ENCODE data around the gene CRY1.
"Not testable (repeated sequence)": the region's sequence is repeated elsewhere in the genome, so short reads cannot be mapped to it uniquely, and the experiment has no call there.

The CRY1 gene

GRCh38 chr12:107108366-107108765 lies 15.0 kb upstream of the CRY1 start:
- not testable (repeated sequence) for DNase-seq

DNA sequence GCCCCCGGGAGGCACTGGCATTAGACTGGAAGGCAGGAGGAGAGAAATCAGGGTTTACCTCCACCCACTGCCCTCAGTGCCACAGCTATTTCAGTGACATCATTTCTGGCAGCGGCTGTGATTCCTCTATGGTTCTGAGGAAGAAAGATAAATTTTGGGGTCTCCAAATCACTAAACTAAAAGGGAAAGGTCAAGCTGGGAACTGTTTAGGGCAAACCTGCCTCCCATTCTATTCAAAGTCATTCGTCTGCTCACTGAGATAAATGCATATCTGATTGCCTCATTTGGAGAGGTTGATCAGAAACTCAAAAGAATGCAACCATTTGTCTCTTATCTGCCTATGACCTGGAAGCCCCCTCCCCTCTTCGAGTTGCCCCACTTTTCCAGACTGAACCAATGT lies 14.0 kb upstream of the CRY1 start:
- no peak for DNase-seq

- DNase-seq, result no peak
Measured at GRCh38 chr12:107106241-107107025, 13.1 kb upstream of the CRY1 start.

DNA sequence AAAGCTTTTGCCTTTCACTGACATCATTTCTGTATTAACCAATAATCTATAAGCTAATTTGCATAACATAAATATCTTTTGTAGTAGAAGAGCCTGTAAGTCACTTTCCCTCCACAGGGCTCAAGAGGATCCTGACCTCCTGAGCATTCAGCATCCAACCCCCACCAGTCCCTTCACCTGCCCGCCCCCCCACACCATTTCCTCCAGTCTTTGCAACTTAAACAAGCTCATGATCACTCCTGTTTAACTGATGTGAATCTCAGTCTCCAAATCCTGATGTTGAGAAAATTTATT lies 12.0 kb upstream of the CRY1 start:
- DNase-seq, result no peak

DNA sequence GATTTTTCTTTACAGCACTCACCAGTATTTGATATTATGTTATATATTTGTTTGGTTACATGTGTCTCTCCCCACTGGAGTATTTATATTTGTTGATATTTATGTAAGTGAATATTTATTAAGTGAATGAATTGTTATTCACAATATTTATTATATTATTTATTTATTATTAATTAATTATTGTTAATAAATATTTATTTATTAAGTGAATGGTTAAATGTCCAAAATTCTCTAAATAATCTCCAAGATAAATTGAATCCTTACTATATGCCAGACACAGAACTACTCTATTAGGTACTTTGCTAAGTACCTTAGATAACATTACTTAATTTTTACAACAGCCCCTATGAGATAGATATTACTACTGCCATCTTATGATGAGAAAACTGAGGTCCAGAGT lies 10.2 kb upstream of the CRY1 start:
- DNase-seq, result no peak

DNA sequence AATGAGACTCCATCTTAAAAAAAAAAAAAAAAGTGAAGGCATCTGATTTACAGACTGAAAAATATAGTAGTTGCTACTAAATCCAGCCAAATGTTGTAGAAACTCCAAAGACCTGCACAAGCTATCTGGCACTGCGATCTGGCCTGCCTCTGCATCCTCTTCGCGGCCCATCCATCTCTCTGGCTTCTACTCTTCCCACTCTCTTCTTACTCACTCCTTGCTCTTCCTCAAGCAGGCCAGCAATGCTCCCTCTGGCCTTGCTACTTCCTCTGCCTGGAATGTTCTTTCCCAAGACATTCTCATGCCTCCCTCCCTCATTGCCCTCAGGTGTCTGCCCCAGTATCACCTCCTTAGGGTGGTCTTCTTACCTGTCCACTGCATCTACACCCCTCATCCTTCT lies 9.7 kb upstream of the CRY1 start:
- no peak for DNase-seq

DNA sequence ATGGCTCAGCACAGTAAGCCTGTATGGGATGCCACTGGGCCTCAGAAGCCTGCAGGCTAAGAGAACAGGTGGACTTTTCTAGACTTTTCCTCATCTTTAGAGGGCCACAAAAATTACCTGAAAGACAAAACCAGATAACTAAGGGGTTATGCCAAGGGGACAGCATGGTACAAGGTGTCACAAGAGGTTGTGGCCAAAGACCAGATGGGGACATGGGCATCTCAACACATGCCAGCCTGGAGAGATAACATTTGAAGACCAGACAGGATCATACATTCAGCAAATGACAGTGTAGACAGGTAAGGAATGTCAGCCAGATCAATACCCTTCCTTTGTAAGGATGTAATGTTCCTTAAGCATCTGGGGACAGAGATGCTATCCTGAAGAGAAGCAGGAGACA lies 8.9 kb upstream of the CRY1 start:
- no peak for DNase-seq

DNA sequence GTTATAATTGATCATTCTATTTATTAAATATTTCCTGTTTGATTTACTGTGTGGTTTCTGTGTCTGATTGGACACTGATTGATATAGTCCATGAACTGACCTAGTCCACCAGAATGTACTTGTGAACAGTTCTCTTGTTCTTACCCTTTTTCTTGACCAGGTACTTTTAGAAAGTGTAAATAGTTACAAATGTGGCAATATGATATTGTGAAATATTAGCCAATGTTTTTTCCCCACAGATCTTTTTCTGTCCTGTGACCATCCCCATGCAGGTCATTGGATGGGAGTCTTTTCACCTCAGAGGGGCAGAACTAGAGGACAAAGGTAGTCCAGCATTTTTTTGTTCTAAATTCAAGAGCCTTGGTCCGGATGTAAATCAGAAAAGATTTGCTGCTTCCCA lies 8.3 kb upstream of the CRY1 start:
- DNase-seq, result no peak

- no peak for DNase-seq
Measured at GRCh38 chr12:107099917-107100316, 6.6 kb upstream of the CRY1 start.

DNA sequence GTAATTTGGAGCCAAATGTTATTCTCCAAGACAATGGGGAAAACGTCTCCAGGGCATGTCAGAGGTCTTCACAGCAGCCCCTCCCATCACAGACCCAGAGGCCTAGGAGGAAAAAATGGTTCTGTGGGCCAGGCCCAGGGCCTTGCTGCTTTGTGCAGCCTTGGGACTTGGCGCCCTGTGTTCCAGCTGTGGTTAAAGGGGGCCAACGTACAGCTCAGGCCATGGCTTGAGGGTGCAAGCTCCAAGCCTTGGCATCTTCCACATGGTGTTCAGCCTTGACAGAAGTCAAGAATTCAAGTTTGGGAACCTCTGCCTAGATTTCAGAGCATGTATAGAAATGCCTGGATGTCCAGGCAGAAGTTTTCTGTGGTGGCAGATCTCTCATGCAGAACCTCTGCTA lies 3.2 kb upstream of the CRY1 start:
- DNase-seq, result no peak

DNA sequence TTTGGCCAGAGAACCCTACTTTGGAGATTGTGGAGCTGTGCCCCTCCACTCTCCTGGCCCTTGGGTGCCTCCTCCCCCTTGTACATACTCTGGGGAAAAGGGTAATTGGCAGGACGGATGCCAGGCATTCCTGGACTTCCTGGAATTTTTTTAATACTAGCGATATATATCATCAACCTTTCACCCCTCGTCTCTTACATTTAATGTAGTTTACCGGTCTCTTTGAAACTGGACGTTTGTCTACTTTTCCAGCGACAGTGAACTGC lies 767 bp upstream of the CRY1 start:
- DNase-seq, result no peak

DNA sequence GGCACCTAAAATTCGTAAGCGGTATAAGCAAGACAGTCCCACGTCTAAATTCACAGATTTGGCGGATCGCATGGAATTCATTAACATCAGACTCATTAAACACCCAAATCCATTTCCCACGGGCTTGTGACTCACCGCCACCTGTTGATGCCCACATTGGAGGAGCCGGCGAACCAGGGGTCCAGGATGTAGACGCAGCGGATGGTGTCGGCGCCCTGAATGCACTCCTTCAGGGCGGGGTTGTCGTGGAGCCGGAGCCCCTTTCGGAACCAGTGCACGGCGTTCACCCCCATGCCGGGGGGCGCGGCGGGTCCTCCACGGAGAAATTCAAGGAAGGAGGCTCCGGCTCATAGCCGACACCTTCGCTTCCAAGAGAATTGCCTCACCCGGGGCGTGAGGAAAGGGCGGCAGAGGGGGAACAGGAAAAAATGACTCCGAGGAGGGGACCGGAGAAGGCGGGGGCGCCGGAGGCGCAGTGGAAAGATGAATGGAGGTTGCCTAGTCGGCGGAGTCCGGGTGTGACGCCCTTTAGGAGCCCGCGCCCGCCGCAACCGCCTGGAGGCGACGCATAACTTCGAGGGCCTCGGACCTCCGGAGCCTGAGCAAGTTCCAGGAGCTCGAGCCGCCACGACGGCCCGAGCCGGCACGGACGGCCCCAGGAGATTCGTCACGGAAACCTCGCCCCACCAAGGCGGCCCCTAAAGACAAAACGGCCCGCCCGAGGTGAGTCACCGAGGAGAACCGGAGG lies 506 bp downstream of the CRY1 start:
- peak; percentile 68 for DNase-seq

- DNase-seq, result no peak
Measured at GRCh38 chr12:107091989-107092641, 1.2 kb downstream of the CRY1 start.

DNA sequence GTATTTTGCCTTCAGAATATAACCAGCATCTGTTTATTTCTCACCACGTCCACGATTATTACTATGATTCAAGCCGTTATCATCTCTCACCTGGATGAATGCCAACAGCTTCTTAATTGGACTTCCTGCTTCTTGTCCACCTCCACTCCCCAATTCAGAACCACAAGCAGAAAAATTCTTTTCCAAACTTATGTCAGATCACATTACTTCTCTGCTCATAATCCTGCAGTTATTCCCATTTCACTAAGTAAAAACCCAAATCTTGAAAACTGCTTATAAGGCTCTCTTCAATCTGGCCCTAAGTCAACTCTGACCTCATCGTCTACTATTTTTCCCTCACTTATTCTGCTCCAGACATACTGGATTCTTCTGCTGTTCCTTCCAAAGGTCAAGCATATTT lies 2.0 kb downstream of the CRY1 start:
- DNase-seq, result no peak

DNA sequence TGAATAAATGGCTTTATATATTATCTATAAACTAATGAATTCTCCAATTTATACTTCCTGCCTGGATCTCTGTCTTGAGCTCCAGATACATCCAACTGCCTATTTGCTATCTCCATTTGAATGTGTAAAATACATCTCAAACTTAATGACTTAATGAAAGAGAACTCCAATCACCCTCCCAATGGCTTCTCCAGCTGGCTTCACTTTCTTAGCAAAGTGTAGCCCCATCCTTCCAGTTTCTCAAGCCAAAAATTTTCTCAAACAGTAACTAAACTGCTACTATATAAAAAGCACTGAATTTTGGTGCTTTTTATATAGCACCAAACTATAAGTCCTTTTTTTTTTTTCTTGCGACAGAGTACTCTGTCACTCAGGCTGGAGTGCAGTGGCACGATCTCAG lies 2.6 kb downstream of the CRY1 start:
- DNase-seq, result no peak

DNA sequence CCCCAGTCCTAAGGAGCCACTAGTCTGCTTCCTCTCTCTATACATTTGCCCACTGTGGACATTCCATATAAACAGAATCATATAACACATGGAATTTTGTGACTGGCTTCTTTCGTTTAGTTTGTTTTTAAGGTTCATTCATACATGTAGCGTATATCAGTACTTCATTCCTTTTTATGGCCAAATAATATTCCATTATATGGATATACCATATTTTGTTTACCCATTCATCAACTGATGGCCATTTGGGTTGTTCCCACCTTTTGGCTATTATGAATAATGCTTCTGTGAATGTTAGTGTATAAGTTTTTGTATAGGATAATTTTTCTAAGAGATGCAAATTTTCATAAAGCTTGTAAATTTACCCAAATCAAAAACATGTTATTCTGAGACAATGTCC lies 4.4 kb downstream of the CRY1 start:
- no peak for DNase-seq

DNA sequence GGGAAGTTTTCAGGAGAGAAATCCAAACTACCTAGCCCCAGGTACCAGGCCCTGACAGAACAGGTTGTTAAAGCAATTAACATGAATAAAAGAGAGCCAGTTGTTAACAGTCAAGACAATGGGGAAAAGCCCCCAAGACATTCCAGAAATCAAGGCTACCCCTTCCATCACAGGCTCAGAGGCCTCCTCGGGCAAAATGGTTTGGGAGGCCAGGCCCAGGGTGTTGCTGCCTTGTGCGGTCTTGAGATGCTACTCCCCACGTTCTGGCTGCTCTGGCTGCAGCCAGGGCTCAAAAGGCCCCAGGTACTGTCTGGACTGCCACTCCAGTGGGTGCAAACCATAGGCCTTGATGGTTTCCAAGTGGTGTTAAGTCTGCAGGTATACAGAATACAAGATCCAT lies 7.0 kb downstream of the CRY1 start:
- no peak for DNase-seq

GRCh38 chr12:107081778-107082177 lies 11.6 kb downstream of the CRY1 start:
- DNase-seq, result no peak

GRCh38 chr12:107080299-107080698 lies 13.1 kb downstream of the CRY1 start:
- DNase-seq, result no peak

- DNase-seq, result no peak
Measured at GRCh38 chr12:107079172-107080011, 14.0 kb downstream of the CRY1 start.

DNA sequence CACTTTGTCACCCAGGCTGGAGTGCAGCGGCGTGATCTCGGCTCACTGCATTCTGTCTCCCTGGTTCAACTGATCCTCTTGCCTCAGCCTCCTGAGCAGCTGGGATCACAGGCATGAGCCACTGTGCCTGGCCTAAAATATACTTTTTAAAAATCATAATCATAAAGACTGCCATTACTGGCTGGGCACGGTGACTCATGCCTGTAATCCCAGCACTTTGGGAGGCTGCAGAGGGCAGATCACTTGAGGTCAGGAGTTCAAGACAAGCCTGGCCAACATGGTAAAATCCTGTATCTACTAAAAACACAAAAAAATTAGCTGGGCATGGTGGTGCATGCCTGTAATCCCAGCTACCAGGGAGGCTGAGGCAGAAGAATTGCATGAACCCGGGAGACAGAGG lies 20.1 kb downstream of the CRY1 start:
- DNase-seq, result not testable (repeated sequence)

DNA sequence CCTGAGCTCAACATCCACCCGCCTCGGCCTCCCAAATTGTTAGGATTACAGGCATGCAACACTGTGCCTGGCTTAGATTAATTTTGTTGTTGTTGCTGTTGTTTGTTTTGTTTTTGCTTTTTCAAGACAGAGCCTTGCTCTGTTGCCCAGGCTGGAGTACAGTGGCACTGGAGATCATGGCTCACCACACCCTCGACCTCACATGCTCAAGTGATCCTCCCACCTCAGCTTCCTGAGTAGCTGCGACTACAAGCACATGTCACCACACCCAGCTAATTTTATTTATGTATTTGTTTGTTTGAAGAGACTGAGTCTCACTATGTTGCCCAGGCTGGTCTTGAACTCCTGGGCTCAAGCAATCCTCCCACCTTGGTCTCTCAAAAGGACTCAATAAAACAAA lies 26.7 kb downstream of the CRY1 start:
- DNase-seq, result no peak

- no peak for DNase-seq
Measured at GRCh38 chr12:107064687-107065086, 28.7 kb downstream of the CRY1 start.

DNA sequence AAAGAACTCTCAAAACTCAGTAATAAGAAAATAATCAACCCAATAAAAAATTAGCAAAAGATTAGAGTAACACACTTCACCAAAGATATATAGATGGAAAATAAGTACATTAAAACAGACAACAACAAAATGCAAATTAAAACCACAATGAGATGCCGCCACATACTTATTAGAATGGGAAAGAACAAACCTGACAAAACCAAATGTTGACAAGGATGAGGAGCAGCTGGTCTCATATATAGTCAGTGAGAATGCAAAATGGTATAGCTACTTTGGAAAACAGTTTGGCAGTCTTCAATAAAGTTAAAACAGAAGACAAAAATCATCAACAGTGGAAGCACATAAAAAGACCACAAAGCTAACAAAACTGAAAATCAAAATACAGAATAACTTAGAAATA lies 29.1 kb downstream of the CRY1 start:
- no peak for DNase-seq

Measured in effector CD8-positive, alpha-beta T cell (primary cell).